Lung (tissue), 12 donors: ENCODE results near the gene AKR7A2. TPM values are rescaled to one million over a fixed set of nuclear protein-coding genes. Genes with fewer than 3 reads are reported as not detected.

Experiments
- ATAC-seq: fragments of 200-7000 bp; cut with Tn5 transposase; one replicate; pipeline ENCODE4 v1.9.1; 2020; ENCODE audit warnings: moderate number of reproducible peaks; ENCODE audit not compliant: insufficient read depth, low FRiP score
- DNase-seq, 3 donors: peaks; one replicate each; pipeline ENCODE4 v3.0.0-alpha.2; 2013 to 2017
- H3K27ac ChIP-seq, 2 donors: one replicate each; pipeline ENCODE4 v1.5.1; 2013; ENCODE audit warnings: mild to moderate bottlenecking in 2 of 2, moderate library complexity in 2 of 2, control low read depth in 1 of 2, inconsistent platforms in 1 of 2, low read depth in 1 of 2, low read length in 1 of 2
- H3K27me3 ChIP-seq, 3 donors: one replicate each; pipeline ENCODE4 v1.5.1; 2013; ENCODE audit warnings: low read length in 2 of 3; ENCODE audit not compliant: control insufficient read depth in 3 of 3, insufficient read depth in 3 of 3
- H3K36me3 ChIP-seq, 4 donors: one replicate each; pipeline ENCODE4 v1.5.1; 2013; ENCODE audit warnings: low read length in 4 of 4, mild to moderate bottlenecking in 1 of 4, moderate library complexity in 1 of 4; ENCODE audit not compliant: control insufficient read depth in 4 of 4, insufficient read depth in 4 of 4
- H3K4me1 ChIP-seq, 5 donors: one replicate each; pipeline ENCODE4 v1.5.1; 2013; ENCODE audit warnings: low read length in 5 of 5, mild to moderate bottlenecking in 2 of 5, moderate library complexity in 1 of 5; ENCODE audit not compliant: control insufficient read depth in 5 of 5, insufficient read depth in 5 of 5
- H3K4me3 ChIP-seq: one replicate; pipeline ENCODE4 v1.5.1; 2013; ENCODE audit warnings: mild to moderate bottlenecking, control low read depth, moderate library complexity
- H3K9ac ChIP-seq, 2 donors: one replicate each; pipeline ENCODE4 v1.5.1; 2013; ENCODE audit warnings: low read length in 2 of 2, control low read depth in 1 of 2; ENCODE audit not compliant: insufficient read depth in 1 of 2
- H3K9me3 ChIP-seq, 4 donors: one replicate each; pipeline ENCODE4 v1.5.1; 2013; ENCODE audit warnings: low read length in 3 of 4, mild to moderate bottlenecking in 1 of 4, moderate library complexity in 1 of 4; ENCODE audit not compliant: control insufficient read depth in 4 of 4, insufficient read depth in 3 of 4
- WGBS, 2 donors: extraction: QIAGEN DNeasy Blood & Tissue Kit; methylation state at CpG; one replicate each; pipeline ENCODE4 v1.1.7; 2013; 5-methylcytosine and 5-hydroxymethylcytosine counted together
- polyA plus RNA-seq, 2 donors: library from polyadenylated mRNA; stranded (reverse); fragments of 200-250 nt; gene quantifications; one replicate each; pipeline ENCODE4 v1.2.1, GENCODE V29; 2013
- total RNA-seq, 2 donors: library from RNA; depleted of rRNA in 1 of 2; stranded (reverse); fragments of >200 nt in 1 of 2; gene quantifications; one replicate each; pipeline ENCODE4 v1.2.1, GENCODE V29; 2014 to 2021
- TF ChIP-seq, protein P1 (sequence below): IDR thresholded peaks from 2 replicates; pipeline ENCODE4 v1.5.1; 2012; ENCODE audit warnings: mild to moderate bottlenecking; ENCODE audit errors: control extremely low read depth, extremely low read depth
- donor health status: control.
- donor health status: control.
- donor health status: Bipolar disorder and iron deficiency.
- donor health status: healthy.
- donor health status: DM: yes; HTN: yes; CAD: no.

Gene AKR7A2
- total and polyA plus RNA-seq, 4 donors: 15.3 to 54.0 (median 43.0) TPM

DNA sequence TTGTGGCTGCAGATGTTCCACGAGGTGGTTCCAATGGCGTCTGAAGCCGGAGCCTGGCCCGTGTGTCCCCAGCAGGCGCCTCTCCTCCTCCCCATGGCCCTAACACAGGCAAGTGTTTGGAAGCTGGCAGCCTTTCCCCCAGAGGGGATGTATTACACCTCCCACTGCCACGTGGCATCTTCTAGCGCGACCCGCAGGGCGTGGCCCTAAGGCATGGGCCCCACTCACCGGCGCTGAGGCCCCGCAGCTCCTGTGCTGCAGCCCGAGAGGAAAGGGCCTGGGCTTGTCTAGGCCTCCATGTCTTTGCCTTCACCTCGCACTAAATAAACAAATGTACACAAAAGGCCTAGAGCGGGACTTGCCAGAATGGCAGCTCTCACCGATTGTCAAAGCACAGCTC is 38.1 kb upstream of the AKR7A2 start:
- Histone ChIP-seq H3K4me1 (peaks cover 0 to 11% (median 0%) of the 10 kb centered on the region in 5 donors), H3K36me3 (peaks cover 11 to 50% (median 23%) of the 10 kb centered on the region in 4 donors), H3K9ac (no peak overlapping the region), H3K27me3 (no peaks in the 10 kb centered on the region), H3K9me3 (peaks cover 0 to 3% (median 0%) of the 10 kb centered on the region in 4 donors), H3K27ac (no peak overlapping the region), H3K4me3 (no peak overlapping the region)
- TF ChIP-seq, protein P1, sequence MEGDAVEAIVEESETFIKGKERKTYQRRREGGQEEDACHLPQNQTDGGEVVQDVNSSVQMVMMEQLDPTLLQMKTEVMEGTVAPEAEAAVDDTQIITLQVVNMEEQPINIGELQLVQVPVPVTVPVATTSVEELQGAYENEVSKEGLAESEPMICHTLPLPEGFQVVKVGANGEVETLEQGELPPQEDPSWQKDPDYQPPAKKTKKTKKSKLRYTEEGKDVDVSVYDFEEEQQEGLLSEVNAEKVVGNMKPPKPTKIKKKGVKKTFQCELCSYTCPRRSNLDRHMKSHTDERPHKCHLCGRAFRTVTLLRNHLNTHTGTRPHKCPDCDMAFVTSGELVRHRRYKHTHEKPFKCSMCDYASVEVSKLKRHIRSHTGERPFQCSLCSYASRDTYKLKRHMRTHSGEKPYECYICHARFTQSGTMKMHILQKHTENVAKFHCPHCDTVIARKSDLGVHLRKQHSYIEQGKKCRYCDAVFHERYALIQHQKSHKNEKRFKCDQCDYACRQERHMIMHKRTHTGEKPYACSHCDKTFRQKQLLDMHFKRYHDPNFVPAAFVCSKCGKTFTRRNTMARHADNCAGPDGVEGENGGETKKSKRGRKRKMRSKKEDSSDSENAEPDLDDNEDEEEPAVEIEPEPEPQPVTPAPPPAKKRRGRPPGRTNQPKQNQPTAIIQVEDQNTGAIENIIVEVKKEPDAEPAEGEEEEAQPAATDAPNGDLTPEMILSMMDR: no peak
- 84 to 85% methylated on average over 17 of the region's 17 CpGs for WGBS, 2 donors
- ATAC-seq: no peak
- DNase-seq: no peak

DNA sequence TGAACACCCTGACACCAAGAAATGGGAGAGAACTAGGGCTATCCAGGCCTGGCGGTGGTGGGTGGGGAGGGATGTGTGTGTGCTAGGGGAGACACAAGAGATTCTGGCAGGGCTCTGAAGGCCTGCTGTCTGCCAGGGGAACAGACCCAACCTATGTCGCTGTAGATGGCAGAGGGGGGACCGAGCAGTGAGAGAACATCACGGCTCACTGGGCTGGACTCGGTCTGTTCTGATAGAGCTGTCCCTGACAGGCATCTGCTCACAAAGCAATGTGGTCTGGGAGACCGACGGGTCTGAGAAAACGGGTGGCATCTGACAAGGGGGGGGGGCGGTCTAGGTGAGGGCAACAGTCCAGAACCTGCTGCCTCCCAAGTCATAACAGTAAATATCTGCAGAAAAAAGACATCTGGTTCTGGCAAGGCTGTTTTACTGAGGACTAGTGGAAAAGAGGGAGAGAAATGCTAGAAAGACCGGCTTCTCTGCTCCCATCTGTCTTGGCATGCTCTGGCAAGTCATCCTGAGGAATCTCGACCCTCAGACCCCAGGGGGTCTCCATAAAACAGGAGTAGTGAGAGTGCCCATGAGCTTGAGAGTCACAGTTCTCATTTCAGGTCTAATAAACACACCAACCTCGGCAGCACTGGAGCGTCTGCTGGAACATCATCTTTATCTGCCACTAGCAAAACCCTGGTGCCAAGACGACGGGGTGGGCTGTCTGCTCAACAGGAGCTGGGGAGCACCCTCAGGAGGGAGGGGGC is 36.7 kb upstream of the AKR7A2 start:
- H3K36me3 ChIP-seq: peaks cover 9 to 51% (median 22%) of the 10 kb centered on the region in 4 donors
- H3K9ac ChIP-seq: no peak overlapping the region
- DNase-seq: no peak

DNA sequence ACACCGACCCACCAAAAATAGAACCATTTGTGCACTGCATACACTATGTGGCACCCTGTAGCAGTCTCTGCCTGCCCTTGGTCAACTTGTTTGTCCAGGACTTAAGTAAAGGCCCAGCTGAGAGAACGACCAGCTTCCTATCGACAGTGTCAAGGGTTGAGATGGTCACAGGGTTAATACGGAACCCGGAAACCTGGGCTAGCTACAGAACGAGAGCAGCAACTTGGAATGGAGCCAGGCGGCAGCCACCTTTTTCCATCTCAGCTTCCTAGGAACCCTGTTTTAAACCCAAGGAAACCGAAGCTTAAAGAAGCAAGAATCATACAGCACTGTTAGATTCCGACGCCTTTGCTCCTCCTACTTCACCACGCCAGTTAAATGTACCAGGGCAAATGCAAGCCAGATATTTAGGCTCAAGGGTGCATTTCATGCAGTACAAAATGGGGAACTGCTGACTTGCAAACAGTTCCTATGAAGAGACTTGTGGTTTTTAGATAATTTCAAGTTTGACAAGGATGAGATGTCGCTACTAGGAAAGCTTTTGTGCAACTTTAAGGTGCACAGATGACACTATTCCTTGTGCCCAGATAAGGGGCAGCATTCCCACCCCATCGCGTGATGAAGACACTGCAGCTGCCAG is 35.7 kb upstream of the AKR7A2 start:
- Histone ChIP-seq H3K4me3 (no peak overlapping the region), H3K36me3 (peaks cover 7 to 55% (median 20%) of the 10 kb centered on the region in 4 donors), H3K4me1 (peaks cover 0 to 11% (median 0%) of the 10 kb centered on the region in 5 donors), H3K27me3 (no peaks in the 10 kb centered on the region), H3K27ac (no peak overlapping the region), H3K9me3 (no peaks in the 10 kb centered on the region), H3K9ac (peak overlapping the region in 1 of 2 donors; percentile 28)
- ATAC-seq (peak; percentile 22), DNase-seq (no peak)
- 32 to 59% methylated on average over 14 of the region's 14 CpGs for WGBS, 2 donors
- TF ChIP-seq, protein P1: no peak

More for the DNA sequence above, 36.7 kb upstream of the AKR7A2 start:
- H3K9me3 ChIP-seq: peaks cover 0 to 3% (median 0%) of the 10 kb centered on the region in 4 donors
- H3K27me3 ChIP-seq: no peaks in the 10 kb centered on the region
- H3K4me1 ChIP-seq: peaks cover 0 to 11% (median 0%) of the 10 kb centered on the region in 5 donors
- 80 to 81% methylated on average over 15 of the region's 15 CpGs for WGBS, 2 donors
- no peak overlapping the region for H3K4me3 ChIP-seq
- peak overlapping the region in 1 of 2 donors; percentile 5 for H3K27ac ChIP-seq
- TF ChIP-seq, protein P1: no peak
- ATAC-seq: no peak
